A549 (cell line): ENCODE measurements around the gene C16orf46. TPM values are rescaled to one million over a fixed set of nuclear protein-coding genes. Genes with fewer than 3 reads are reported as not detected.

Experiments used
- ATAC-seq, 2 experiments: fragments of 200-7000 bp in 1 of 2; fragments of >200 bp in 1 of 2; cut with Nextera tagmentation in 1 of 2; cut with Tn5 transposase in 1 of 2; 3 replicates each; pipeline versions ENCODE4 v1.8.0 to v1.9.1; 2018 to 2020; ENCODE audit warnings: mild to moderate bottlenecking in 1 of 2, moderate library complexity in 1 of 2
- CTCF ChIA-PET: fragments of 300-600 bp; sonication (Branson Sonifier 250); formaldehyde crosslinking; extraction: SDS; loops from one replicate; lab custom pipeline; 2021; ENCODE audit warnings: antibody characterized with exemption, inconsistent platforms; lab: Yijun Ruan, JAX
- POLR2A ChIA-PET: fragments of 350-600 bp; formaldehyde crosslinking; extraction: SDS; loops from one replicate; lab custom pipeline; 2021; ENCODE audit warnings: antibody characterized with exemption, inconsistent platforms; lab: Yijun Ruan, JAX
- DNase-seq, 2 experiments: peaks; one replicate each; pipeline versions ENCODE4 v3.0.0 to v3.0.0-alpha.2; 2011 to 2016; ENCODE audit warnings: low read depth in 1 of 2, low spot score in 1 of 2
- FAIRE-seq: peaks from 2 replicates; lab custom pipeline; 2011; peaks lifted over from hg19 to GRCh38; lab: Jason Lieb, UNC
- H3K27ac ChIP-seq, 2 experiments: fragments of >200 bp; sonication (Bioruptor Twin); formaldehyde crosslinking; 3 replicates each; pipeline ENCODE4 v1.5.1; 2016 to 2017
- H3K4me1 ChIP-seq: fragments of >200 bp; sonication (Bioruptor Twin); formaldehyde crosslinking; 3 replicates; pipeline ENCODE4 v1.6.1; 2016
- H3K4me2 ChIP-seq: fragments of >200 bp; sonication (Bioruptor Twin); formaldehyde crosslinking; 3 replicates; pipeline ENCODE4 v1.6.1; 2016
- H3K4me3 ChIP-seq: fragments of >200 bp; sonication (Bioruptor Twin); formaldehyde crosslinking; 3 replicates; pipeline ENCODE4 v1.5.1; 2016
- H3K9me3 ChIP-seq: fragments of >200 bp; sonication (Bioruptor Twin); formaldehyde crosslinking; 3 replicates; pipeline ENCODE4 v1.6.1; 2016
- CHD2 ChIP-seq: fragments of 150-350 bp; IDR thresholded peaks from 2 replicates; pipeline ENCODE4 v1.6.1; 2014; ENCODE audit warnings: low read length; ENCODE audit not compliant: partially characterized antibody
- EP300 ChIP-seq, 2 experiments: fragments of >200 bp; sonication (Bioruptor Twin); formaldehyde crosslinking; IDR thresholded peaks; 2 replicates in 1 of 2; 3 replicates in 1 of 2; pipeline ENCODE4 v1.6.1; 2016 to 2017
- ESRRA ChIP-seq: fragments of 150-350 bp; IDR thresholded peaks from 2 replicates; pipeline ENCODE4 v1.6.1; 2014; ENCODE audit warnings: mild to moderate bottlenecking, low read length, borderline replicate concordance
- FOXS1 ChIP-seq: fragments of 250-450 bp; sonication (Bioruptor Pico); IDR thresholded peaks from 2 replicates; pipeline ENCODE4 v1.5.0; 2020; ENCODE audit warnings: mild to moderate bottlenecking, moderate library complexity
- GATA3 ChIP-seq: IDR thresholded peaks from 2 replicates; pipeline ENCODE4 v1.6.1; 2012; ENCODE audit warnings: borderline replicate concordance
- HDAC2 ChIP-seq: fragments of 200-600 bp; sonication (generic); IDR thresholded peaks from 2 replicates; pipeline ENCODE4 v1.6.1; 2016
- HES2 ChIP-seq: fragments of >200 bp; sonication (Bioruptor Twin); formaldehyde crosslinking; IDR thresholded peaks from 2 replicates; pipeline ENCODE4 v1.6.1; 2016
- HMGXB4 ChIP-seq: fragments of 250-450 bp; sonication (Bioruptor Pico); IDR thresholded peaks from 2 replicates; pipeline ENCODE4 v1.5.0; 2021; ENCODE audit warnings: mild to moderate bottlenecking, moderate library complexity, borderline replicate concordance
- HOXB5 ChIP-seq: fragments of 250-450 bp; sonication (Bioruptor Pico); IDR thresholded peaks from 2 replicates; pipeline ENCODE4 v1.5.0; 2020; ENCODE audit warnings: mild to moderate bottlenecking, moderate library complexity
- JUN ChIP-seq, 2 experiments: fragments of >200 bp; sonication (Bioruptor Twin); formaldehyde crosslinking; IDR thresholded peaks; 2 replicates in 1 of 2; 3 replicates in 1 of 2; pipeline ENCODE4 v1.6.1; 2016 to 2017
- SMC3 ChIP-seq: fragments of >200 bp; sonication (Bioruptor Twin); formaldehyde crosslinking; IDR thresholded peaks from 3 replicates; pipeline ENCODE4 v1.6.1; 2018; ENCODE audit warnings: inconsistent platforms
- TFCP2L1 ChIP-seq: fragments of 250-450 bp; sonication (Bioruptor Pico); IDR thresholded peaks from 2 replicates; pipeline ENCODE4 v1.5.0; 2021; ENCODE audit warnings: mild to moderate bottlenecking
- ZC3H11A ChIP-seq: fragments of 450-650 bp; IDR thresholded peaks from 2 replicates; pipeline ENCODE4 v1.6.1; 2014; ENCODE audit warnings: antibody characterized with exemption, mild to moderate bottlenecking
- WGBS: methylation state at CpG from one replicate; pipeline ENCODE4 v1.1.6; 2017; ENCODE audit errors: missing lambda C conversion rate; 5-methylcytosine and 5-hydroxymethylcytosine counted together
- polyA plus RNA-seq, 4 experiments: library from polyadenylated mRNA; depleted of rRNA in 3 of 4; stranded (reverse); fragments of >200 nt; fragmentation: RNase III in 1 of 4; extraction: RNeasy Plus Mini Kit Qiagen cat#74134 plus additional on column Dnase treatment in 1 of 4; gene quantifications; 2 replicates in 3 of 4; 3 replicates in 1 of 4; pipeline ENCODE4 v1.2.3, GENCODE V29; 2011 to 2017
- TF ChIP-seq, protein P1 (sequence below): IDR thresholded peaks from 2 replicates; pipeline ENCODE4 v1.6.1; 2012
- TF ChIP-seq, protein P2 (sequence below): IDR thresholded peaks from 2 replicates; pipeline ENCODE4 v1.6.1; 2012; ENCODE audit warnings: low read depth, borderline replicate concordance
- TF ChIP-seq, protein P3 (sequence below): fragments of 450-650 bp; IDR thresholded peaks from 2 replicates; pipeline ENCODE4 v1.6.1; 2014; ENCODE audit warnings: antibody characterized with exemption

Gene C16orf46
- polyA plus RNA-seq, 2 of the 4 experiments (the other 2 are of a cell fraction): 0.37 to 1.4 TPM

- Histone ChIP-seq H3K9me3 (no peaks in the 10 kb centered on the region), H3K27ac (no peak overlapping the region), H3K4me1 (no peaks in the 10 kb centered on the region), H3K4me3 (no peak overlapping the region), H3K4me2 (no peak overlapping the region)
- ATAC-seq (peak in 1 of 2 experiments; percentile 27; a peak in 1 of 6 replicates), DNase-seq (no peak), FAIRE-seq (no peak)
- POLR2A ChIA-PET: no interaction called here
- TF ChIP-seq, protein P1, sequence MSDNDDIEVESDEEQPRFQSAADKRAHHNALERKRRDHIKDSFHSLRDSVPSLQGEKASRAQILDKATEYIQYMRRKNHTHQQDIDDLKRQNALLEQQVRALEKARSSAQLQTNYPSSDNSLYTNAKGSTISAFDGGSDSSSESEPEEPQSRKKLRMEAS: no peak
- TF ChIP-seq GATA3: no peak
- TF ChIP-seq JUN (IDR thresholded peaks at IDR 0.05): no peak
- no peak for TF ChIP-seq CHD2
- TF ChIP-seq, protein P2, sequence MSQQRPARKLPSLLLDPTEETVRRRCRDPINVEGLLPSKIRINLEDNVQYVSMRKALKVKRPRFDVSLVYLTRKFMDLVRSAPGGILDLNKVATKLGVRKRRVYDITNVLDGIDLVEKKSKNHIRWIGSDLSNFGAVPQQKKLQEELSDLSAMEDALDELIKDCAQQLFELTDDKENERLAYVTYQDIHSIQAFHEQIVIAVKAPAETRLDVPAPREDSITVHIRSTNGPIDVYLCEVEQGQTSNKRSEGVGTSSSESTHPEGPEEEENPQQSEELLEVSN: no peak
- no peak for TF ChIP-seq FOXS1 (CRISPR knock-in tag)
- no peak for TF ChIP-seq TFCP2L1 (CRISPR knock-in tag)
- TF ChIP-seq HMGXB4 (CRISPR knock-in tag): no peak
- TF ChIP-seq, protein P3, sequence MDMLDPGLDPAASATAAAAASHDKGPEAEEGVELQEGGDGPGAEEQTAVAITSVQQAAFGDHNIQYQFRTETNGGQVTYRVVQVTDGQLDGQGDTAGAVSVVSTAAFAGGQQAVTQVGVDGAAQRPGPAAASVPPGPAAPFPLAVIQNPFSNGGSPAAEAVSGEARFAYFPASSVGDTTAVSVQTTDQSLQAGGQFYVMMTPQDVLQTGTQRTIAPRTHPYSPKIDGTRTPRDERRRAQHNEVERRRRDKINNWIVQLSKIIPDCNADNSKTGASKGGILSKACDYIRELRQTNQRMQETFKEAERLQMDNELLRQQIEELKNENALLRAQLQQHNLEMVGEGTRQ: no peak
- TF ChIP-seq EP300 (IDR thresholded peaks at IDR 0.05): no peak
- no peak for TF ChIP-seq ESRRA
- TF ChIP-seq HOXB5: no peak
- WGBS: 72% methylated on average over 8 of the region's 8 CpGs
- CTCF ChIA-PET: interaction anchor here (0.8 to 1.1 kb wide), 4 partner anchors 12 to 98 kb away, joined by 3 to 4 read pairs (median 3); partner anchors contain the start of gene ATMIN
These were observed 29.9 kb upstream of the C16orf46 start for GRCh38 chr16:81106826-81107503.

- H3K4me1 ChIP-seq: no peaks in the 10 kb centered on the region
- TF ChIP-seq FOXS1 (CRISPR knock-in tag) (no peak), CHD2 (no peak), SMC3 (no peak), HES2 (no peak), HDAC2 (no peak), ZC3H11A (no peak)
- TF ChIP-seq, protein P1: no peak
- TF ChIP-seq, all 56 proteins: peak for 0
- ATAC-seq (no peak), DNase-seq (no peak), FAIRE-seq (no peak)
- no peak overlapping the region for H3K4me3 ChIP-seq
- POLR2A ChIA-PET: no interaction called here
- 73% methylated on average over 1 of the region's 1 CpG for WGBS
- H3K4me2 ChIP-seq: no peak overlapping the region
- no peak overlapping the region for H3K27ac ChIP-seq
- H3K9me3 ChIP-seq: no peaks in the 10 kb centered on the region
- CTCF ChIA-PET: no interaction called here
These were observed 28.9 kb upstream of the C16orf46 start for GRCh38 chr16:81105946-81106345.

DNA sequence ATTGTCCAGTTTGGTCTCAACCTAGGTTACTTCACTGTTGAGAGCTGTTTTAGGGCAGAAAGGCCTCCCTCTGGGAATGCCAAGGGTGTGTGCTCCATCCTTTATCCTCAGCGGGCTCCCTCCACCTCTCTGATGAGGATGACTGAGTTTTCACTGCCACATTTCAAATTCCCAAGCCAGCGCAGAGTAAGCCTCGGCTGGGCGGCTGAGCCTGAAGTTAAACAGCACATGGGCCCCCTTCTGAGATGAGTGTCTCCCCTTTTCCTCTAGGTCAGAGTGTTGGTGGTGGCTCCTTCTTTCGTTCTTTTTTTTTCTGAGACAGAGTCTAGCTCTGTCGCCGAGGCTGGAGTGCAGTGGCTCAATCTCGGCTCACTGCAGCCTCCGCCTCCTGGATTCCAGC, 24.7 kb upstream of the C16orf46 start:
- DNase-seq (no peak), FAIRE-seq (no peak), ATAC-seq (no peak)
- Histone ChIP-seq H3K4me1 (peaks cover 3% of the 10 kb centered on the region; the same call in 2 of the 3 replicates), H3K4me3 (no peak overlapping the region), H3K4me2 (no peak overlapping the region), H3K9me3 (no peaks in the 10 kb centered on the region), H3K27ac (no peak overlapping the region)
- POLR2A ChIA-PET: no interaction called here
- no peak for TF ChIP-seq SMC3
- WGBS: 92% methylated on average over 9 of the region's 9 CpGs
- CTCF ChIA-PET: no interaction called here
